Body of pancreas (tissue), 4 donors: ENCODE data around the gene GOLGA6L10.

ENCODE experiments used
- POLR2A ChIP-seq, 3 donors: fragments of 450-650 bp; IDR thresholded peaks; one replicate each; pipeline ENCODE4 v1.6.1; 2016; ENCODE audit warnings: antibody characterized with exemption in 3 of 3, mild to moderate bottlenecking in 2 of 3
- TF ChIP-seq, protein P1 (sequence below), 7 experiments: fragments of 450-650 bp in 4 of 7; fragments of 200-600 bp in 3 of 7; sonication (generic) in 3 of 7; IDR thresholded peaks; one replicate each; pipeline ENCODE4 v1.5.1; 2016 to 2019; ENCODE audit warnings: antibody characterized with exemption in 7 of 7

DNA sequence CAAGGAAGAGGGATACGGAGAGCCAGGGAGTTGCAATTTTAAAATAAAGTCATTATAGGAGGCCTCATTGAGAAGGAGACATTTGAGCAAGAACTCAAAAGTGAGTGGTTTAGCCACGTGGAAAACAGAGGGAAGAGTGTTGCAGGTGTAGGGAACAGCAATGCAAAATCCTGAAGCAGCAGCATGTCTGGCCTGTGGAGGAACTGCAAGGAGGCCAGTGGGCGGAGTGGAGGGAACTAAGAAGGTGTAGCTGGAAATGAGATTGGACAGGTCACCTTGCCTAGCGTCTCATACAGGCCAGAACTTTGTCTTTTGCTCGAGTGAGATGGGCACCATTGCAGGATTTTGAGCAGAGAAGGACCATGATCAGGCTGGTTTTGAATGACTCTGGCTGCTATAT is 51.7 kb downstream of the GOLGA6L10 start:
- TF ChIP-seq, protein P1, sequence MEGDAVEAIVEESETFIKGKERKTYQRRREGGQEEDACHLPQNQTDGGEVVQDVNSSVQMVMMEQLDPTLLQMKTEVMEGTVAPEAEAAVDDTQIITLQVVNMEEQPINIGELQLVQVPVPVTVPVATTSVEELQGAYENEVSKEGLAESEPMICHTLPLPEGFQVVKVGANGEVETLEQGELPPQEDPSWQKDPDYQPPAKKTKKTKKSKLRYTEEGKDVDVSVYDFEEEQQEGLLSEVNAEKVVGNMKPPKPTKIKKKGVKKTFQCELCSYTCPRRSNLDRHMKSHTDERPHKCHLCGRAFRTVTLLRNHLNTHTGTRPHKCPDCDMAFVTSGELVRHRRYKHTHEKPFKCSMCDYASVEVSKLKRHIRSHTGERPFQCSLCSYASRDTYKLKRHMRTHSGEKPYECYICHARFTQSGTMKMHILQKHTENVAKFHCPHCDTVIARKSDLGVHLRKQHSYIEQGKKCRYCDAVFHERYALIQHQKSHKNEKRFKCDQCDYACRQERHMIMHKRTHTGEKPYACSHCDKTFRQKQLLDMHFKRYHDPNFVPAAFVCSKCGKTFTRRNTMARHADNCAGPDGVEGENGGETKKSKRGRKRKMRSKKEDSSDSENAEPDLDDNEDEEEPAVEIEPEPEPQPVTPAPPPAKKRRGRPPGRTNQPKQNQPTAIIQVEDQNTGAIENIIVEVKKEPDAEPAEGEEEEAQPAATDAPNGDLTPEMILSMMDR (IDR thresholded peaks at IDR 0.05) = no peak
- TF ChIP-seq POLR2A (IDR thresholded peaks at IDR 0.05) = no peak
